Type B pancreatic cell (in vitro differentiated cells): ENCODE results near the gene CCR9. TPM values are rescaled to one million over a fixed set of nuclear protein-coding genes. Genes with fewer than 3 reads are reported as not detected.

ENCODE experiments used
- DNase-seq: peaks from one replicate; pipeline ENCODE4 v3.0.0; 2021; ENCODE audit warnings: mixed read lengths; ENCODE audit not compliant: unreplicated experiment; ENCODE audit errors: extremely low spot score
- H3K27ac Mint-ChIP-seq: 2 replicates; pipeline ENCODE4 v1.8.0; 2021; ENCODE audit warnings: mild to moderate bottlenecking, mixed read lengths
- H3K27me3 Mint-ChIP-seq: 2 replicates; pipeline ENCODE4 v1.8.0; 2021; ENCODE audit warnings: mixed read lengths
- H3K36me3 Mint-ChIP-seq: 2 replicates; pipeline ENCODE4 v1.8.0; 2021; ENCODE audit warnings: mixed read lengths
- H3K4me1 Mint-ChIP-seq: one replicate; pipeline ENCODE4 v1.8.0; 2021; ENCODE audit warnings: mixed read lengths; ENCODE audit not compliant: unreplicated experiment
- H3K4me3 Mint-ChIP-seq: 2 replicates; pipeline ENCODE4 v1.8.0; 2021; ENCODE audit warnings: mild to moderate bottlenecking, mixed read lengths
- H3K9me3 Mint-ChIP-seq: 2 replicates; pipeline ENCODE4 v1.8.0; 2021; ENCODE audit warnings: mixed read lengths
- total RNA-seq: library from RNA; stranded (reverse); gene quantifications from 2 replicates; pipeline ENCODE4 v1.2.1, GENCODE V29; 2021; ENCODE audit warnings: low replicate concordance
- TF ChIP-seq, protein P1 (sequence below): fragments of 200-600 bp; sonication (generic); conservative IDR thresholded peaks from 2 replicates; pipeline ENCODE4 v1.5.0; 2021; ENCODE audit warnings: antibody characterized with exemption, mild to moderate bottlenecking

Gene CCR9
- total RNA-seq, 1 donor from 2014 or later = not detected

DNA sequence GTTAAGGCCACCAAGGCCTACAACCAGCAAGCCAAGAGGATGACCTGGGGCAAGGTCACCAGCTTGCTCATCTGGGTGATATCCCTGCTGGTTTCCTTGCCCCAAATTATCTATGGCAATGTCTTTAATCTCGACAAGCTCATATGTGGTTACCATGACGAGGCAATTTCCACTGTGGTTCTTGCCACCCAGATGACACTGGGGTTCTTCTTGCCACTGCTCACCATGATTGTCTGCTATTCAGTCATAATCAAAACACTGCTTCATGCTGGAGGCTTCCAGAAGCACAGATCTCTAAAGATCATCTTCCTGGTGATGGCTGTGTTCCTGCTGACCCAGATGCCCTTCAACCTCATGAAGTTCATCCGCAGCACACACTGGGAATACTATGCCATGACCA is 60.5 kb downstream of the CCR9 start:
- TF ChIP-seq, protein P1, sequence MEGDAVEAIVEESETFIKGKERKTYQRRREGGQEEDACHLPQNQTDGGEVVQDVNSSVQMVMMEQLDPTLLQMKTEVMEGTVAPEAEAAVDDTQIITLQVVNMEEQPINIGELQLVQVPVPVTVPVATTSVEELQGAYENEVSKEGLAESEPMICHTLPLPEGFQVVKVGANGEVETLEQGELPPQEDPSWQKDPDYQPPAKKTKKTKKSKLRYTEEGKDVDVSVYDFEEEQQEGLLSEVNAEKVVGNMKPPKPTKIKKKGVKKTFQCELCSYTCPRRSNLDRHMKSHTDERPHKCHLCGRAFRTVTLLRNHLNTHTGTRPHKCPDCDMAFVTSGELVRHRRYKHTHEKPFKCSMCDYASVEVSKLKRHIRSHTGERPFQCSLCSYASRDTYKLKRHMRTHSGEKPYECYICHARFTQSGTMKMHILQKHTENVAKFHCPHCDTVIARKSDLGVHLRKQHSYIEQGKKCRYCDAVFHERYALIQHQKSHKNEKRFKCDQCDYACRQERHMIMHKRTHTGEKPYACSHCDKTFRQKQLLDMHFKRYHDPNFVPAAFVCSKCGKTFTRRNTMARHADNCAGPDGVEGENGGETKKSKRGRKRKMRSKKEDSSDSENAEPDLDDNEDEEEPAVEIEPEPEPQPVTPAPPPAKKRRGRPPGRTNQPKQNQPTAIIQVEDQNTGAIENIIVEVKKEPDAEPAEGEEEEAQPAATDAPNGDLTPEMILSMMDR = no peak

DNA sequence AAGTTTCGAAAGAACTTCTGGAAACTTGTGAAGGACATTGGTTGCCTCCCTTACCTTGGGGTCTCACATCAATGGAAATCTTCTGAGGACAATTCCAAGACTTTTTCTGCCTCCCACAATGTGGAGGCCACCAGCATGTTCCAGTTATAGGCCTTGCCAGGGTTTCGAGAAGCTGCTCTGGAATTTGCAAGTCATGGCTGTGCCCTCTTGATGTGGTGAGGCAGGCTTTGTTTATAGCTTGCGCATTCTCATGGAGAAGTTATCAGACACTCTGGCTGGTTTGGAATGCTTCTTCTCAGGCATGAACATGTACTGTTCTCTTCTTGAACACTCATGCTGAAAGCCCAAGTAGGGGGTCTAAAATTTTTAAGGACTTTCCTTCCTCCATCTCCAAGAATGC is 61.0 kb downstream of the CCR9 start:
- H3K9me3 Mint-ChIP-seq = no peaks in the 10 kb centered on the region
- DNase-seq = no peak
- H3K4me3 Mint-ChIP-seq = no peak overlapping the region
- H3K36me3 Mint-ChIP-seq = peaks cover 7% of the 10 kb centered on the region
- H3K4me1 Mint-ChIP-seq = no peaks in the 10 kb centered on the region
- no peak overlapping the region for H3K27ac Mint-ChIP-seq
- TF ChIP-seq, protein P1 = no peak
- H3K27me3 Mint-ChIP-seq = no peaks in the 10 kb centered on the region

More for the DNA sequence above, 60.5 kb downstream of the CCR9 start:
- Mint-ChIP-seq H3K27ac (no peak overlapping the region), H3K4me1 (no peaks in the 10 kb centered on the region), H3K36me3 (peaks cover 7% of the 10 kb centered on the region), H3K4me3 (no peak overlapping the region), H3K9me3 (no peaks in the 10 kb centered on the region), H3K27me3 (no peaks in the 10 kb centered on the region)
- no peak for DNase-seq

DNA sequence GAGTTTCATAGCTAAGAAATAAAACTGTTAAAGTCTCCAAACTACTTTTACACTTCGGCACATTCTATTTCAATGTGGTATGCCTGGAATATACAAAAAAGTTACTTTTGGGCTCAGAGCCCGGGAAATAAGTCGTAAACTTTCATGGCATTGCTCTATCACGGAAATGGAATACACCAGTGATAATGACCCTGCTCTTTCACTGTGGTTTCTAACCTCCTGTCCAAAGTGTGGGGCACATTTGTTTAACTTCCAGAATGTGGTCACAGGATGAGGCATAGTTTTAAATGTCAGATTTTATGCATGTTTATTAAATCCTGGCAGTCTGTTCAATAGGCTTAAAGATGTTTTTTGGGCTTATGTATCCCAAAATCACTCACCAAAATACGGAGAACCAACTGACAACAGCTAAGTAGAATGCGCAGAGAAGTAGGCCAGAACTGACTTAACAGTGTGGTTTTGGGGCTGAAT is 62.0 kb downstream of the CCR9 start:
- peaks cover 10% of the 10 kb centered on the region for H3K36me3 Mint-ChIP-seq
- no peak for DNase-seq
- TF ChIP-seq, protein P1 = no peak

DNA sequence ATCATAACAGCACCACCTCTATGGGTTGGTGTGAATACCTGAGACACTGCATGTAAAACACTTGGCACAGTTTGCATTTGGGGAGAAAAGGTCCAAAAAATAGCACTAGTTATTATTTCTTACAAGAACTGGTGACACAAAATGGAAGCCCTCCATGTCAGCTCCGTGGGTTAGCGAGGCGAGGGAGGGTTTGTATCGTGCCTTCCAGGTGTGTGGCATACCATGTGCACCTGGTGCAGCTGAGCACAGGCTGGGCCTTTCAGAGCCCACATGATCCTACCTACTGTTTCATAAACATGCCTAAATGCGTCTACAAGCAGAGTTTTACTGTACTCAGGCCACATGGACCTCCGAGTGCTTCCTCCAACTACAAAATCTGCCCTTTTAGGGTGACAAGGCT is 62.5 kb downstream of the CCR9 start:
- Mint-ChIP-seq H3K36me3 (peaks cover 10% of the 10 kb centered on the region), H3K4me3 (no peak overlapping the region), H3K27me3 (no peaks in the 10 kb centered on the region), H3K9me3 (no peaks in the 10 kb centered on the region), H3K4me1 (no peaks in the 10 kb centered on the region), H3K27ac (no peak overlapping the region)
- DNase-seq = no peak
- TF ChIP-seq, protein P1 = no peak

More for the DNA sequence above, 62.0 kb downstream of the CCR9 start:
- Mint-ChIP-seq H3K4me1 (no peaks in the 10 kb centered on the region), H3K27ac (no peak overlapping the region), H3K27me3 (no peaks in the 10 kb centered on the region), H3K4me3 (no peak overlapping the region), H3K9me3 (no peaks in the 10 kb centered on the region)

DNA sequence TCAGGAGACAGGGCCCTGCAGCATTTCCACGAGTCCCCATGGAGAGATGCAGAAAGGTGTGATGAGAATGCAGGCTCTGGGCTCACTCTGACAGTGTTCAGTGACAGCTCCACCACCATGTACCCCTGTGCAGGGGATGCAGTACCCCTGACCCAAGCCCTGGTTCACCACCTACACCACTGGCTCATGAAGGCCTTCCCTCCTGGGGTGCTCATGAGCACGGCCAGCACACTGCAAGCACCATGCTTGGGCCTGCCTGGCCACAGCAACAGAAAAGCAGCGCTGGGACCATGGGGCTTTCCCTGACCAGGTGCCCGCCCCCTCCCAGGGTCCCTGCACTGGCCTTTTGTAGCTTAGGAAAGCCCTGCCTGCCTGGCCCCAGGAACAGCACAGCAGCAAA is 63.1 kb downstream of the CCR9 start:
- TF ChIP-seq, protein P1 = no peak
- Mint-ChIP-seq H3K36me3 (peaks cover 10% of the 10 kb centered on the region), H3K9me3 (no peaks in the 10 kb centered on the region), H3K4me1 (no peaks in the 10 kb centered on the region), H3K27me3 (no peaks in the 10 kb centered on the region), H3K4me3 (no peak overlapping the region), H3K27ac (no peak overlapping the region)
- no peak for DNase-seq

DNA sequence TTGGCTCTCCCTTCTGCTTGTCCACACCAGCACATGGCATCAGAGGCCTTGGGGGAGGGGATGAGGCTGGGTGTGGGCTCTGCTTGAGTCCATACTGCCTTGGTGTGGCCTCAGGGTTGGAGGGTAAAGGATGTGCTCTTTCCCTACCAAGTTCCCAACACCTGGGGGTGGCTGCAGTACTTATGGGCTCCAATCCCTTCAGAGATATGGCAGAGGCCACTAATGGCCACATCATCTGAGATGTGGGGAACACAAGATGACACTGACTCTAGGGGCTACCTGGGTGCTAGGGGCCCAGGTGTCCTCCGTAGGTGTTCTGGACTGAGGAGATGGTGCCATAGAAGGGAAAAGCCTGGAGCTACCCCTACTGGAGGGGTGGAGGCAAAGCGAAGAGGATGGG is 63.8 kb downstream of the CCR9 start:
- peaks cover 10% of the 10 kb centered on the region for H3K36me3 Mint-ChIP-seq
- no peaks in the 10 kb centered on the region for H3K27me3 Mint-ChIP-seq
- H3K4me3 Mint-ChIP-seq = no peak overlapping the region
- H3K4me1 Mint-ChIP-seq = no peaks in the 10 kb centered on the region
- no peak overlapping the region for H3K27ac Mint-ChIP-seq
- no peaks in the 10 kb centered on the region for H3K9me3 Mint-ChIP-seq
- TF ChIP-seq, protein P1 = no peak
- DNase-seq = no peak
